Activated naive CD8-positive, alpha-beta T cell treated with anti-CD3 and anti-CD28 coated beads, Interleukin-2, amount 10 ng/mL, durations not matched to agents 7 days and 5 days (primary cell): ENCODE data around the gene MESP1. TPM values are rescaled to one million over a fixed set of nuclear protein-coding genes. Genes with fewer than 3 reads are reported as not detected.

ENCODE experiments used
- ATAC-seq: fragments of 150-1000 bp; cut with Tn5 transposase; one replicate; pipeline ENCODE4 v1.10.0; 2021; ENCODE audit warnings: low read depth, moderate library complexity
- POLR2A ChIA-PET: fragments of 350-600 bp; sonication (Branson Sonifier 250); formaldehyde crosslinking; loops from one replicate; lab custom pipeline; 2021; ENCODE audit warnings: antibody characterized with exemption; lab: Charles Lee
- DNase-seq: peaks from one replicate; pipeline ENCODE4 v3.0.0; 2021
- H3K27ac Mint-ChIP-seq: one replicate; pipeline ENCODE4 v1.8.0; 2022; ENCODE audit warnings: mild to moderate bottlenecking, mixed read lengths
- H3K27me3 Mint-ChIP-seq: one replicate; pipeline ENCODE4 v1.8.0; 2022; ENCODE audit warnings: mild to moderate bottlenecking, moderate library complexity, mixed read lengths
- H3K36me3 Mint-ChIP-seq: one replicate; pipeline ENCODE4 v1.8.0; 2021; ENCODE audit warnings: mild to moderate bottlenecking, mixed read lengths
- H3K4me1 Mint-ChIP-seq: one replicate; pipeline ENCODE4 v1.8.0; 2021; ENCODE audit warnings: mixed read lengths
- H3K4me3 Mint-ChIP-seq: one replicate; pipeline ENCODE4 v1.8.0; 2022; ENCODE audit warnings: mild to moderate bottlenecking, moderate library complexity, mixed read lengths
- H3K9me3 Mint-ChIP-seq: one replicate; pipeline ENCODE4 v1.8.0; 2021; ENCODE audit warnings: mixed read lengths
- total RNA-seq, 2 experiments: library from RNA; stranded (reverse); gene quantifications; one replicate each; pipeline ENCODE4 v1.2.3, GENCODE V29; 2021

MESP1 gene
- total RNA-seq, 2 experiments from 2014 or later, result 1.8 to 2.1 TPM

DNA sequence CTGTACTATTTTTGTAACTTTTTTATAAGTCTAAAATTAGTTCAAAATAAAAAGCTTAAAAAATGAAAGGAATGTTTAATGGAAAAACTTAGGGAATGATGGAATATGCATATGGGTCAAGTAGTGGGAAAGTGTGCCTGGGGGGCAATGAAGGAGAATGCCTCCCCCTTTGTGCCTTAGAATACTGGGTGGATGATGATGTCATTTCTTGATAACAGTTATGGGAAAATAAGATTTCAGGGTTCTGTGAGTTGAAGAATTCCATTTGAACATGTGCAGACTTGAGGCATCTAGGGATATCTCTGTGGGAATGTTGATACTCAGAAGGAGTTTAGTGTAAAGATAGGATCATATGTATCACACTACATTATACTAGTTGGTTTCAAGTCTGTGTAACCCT is 46.6 kb downstream of the MESP1 start:
- Mint-ChIP-seq H3K4me1 (no peaks in the 10 kb centered on the region), H3K9me3 (no peaks in the 10 kb centered on the region), H3K4me3 (no peak overlapping the region), H3K27ac (no peak overlapping the region), H3K27me3 (peaks cover 18% of the 10 kb centered on the region), H3K36me3 (no peaks in the 10 kb centered on the region)
- ATAC-seq (no peak), DNase-seq (no peak)
- POLR2A ChIA-PET, result no interaction called here

Other genes starting within 250 kb of the MESP1 start
- 10 to 100 TPM; 18.6 to 20.6 TPM for gene TICRR, start 175.8 kb downstream of the MESP1 start, total RNA-seq
- under 1 TPM; 0.14 to 0.20 TPM for gene KIF7, start 95.8 kb downstream of the MESP1 start, total RNA-seq
- under 1 TPM; 0.61 to 0.79 TPM for gene PLIN1, start 71.9 kb downstream of the MESP1 start, total RNA-seq
- 1 to 10 TPM; 3.7 to 3.8 TPM for gene PEX11A, start 60.5 kb downstream of the MESP1 start, total RNA-seq
- gene WDR93, start 60.4 kb downstream of the MESP1 start, total RNA-seq, result not detected
- not detected for gene MESP2, start 25.1 kb upstream of the MESP1 start, total RNA-seq
- gene ANPEP, start 63.6 kb upstream of the MESP1 start, total RNA-seq, result 1 to 10 TPM; 2.7 to 3.0 TPM
- gene AP3S2, start 142.7 kb upstream of the MESP1 start, total RNA-seq, result 10 to 100 TPM; 28.2 to 30.8 TPM
- under 1 TPM; 0.06 to 0.11 TPM for gene ARPIN, start 161.7 kb upstream of the MESP1 start, total RNA-seq